ENCODE measurements around the gene SENP3. TPM values are rescaled to one million over a fixed set of nuclear protein-coding genes. Genes with fewer than 3 reads are reported as not detected.

The SENP3 gene
- total RNA-seq, 3 donors from 2014 or later (not counting 1 experiment from before 2014, with no cell fraction given) = 36.9 to 42.3 (median 39.1) TPM

- WGBS (ENCODE audit: insufficient coverage) = 92% methylated on average over 17 of the region's 17 CpGs
- Histone ChIP-seq H3K27me3 (ENCODE audit: control insufficient read depth, insufficient read depth, low read length) (no peaks in the 10 kb centered on the region), H3K36me3 (ENCODE audit: control insufficient read depth, insufficient read depth, low read length) (peaks cover 49% of the 10 kb centered on the region), H3K9me3 (ENCODE audit: control insufficient read depth, insufficient read depth, low read length) (no peaks in the 10 kb centered on the region), H3K27ac (ENCODE audit: low read length) (no peak overlapping the region), H3K4me1 (ENCODE audit: control insufficient read depth, insufficient read depth, low read length) (peaks cover 68% of the 10 kb centered on the region), H3K4me3 (ENCODE audit: low read length) (no peak overlapping the region)
- Mint-ChIP-seq H3K27me3 (ENCODE audit: low read depth in 2 of 2) (no peaks in the 10 kb centered on the region), H3K27ac (peak overlapping the region; percentile 93 to 98), H3K9me3 (no peaks in the 10 kb centered on the region), H3K4me1 (peaks cover 55 to 66% of the 10 kb centered on the region in 2 donors), H3K36me3 (peaks cover 15% of the 10 kb centered on the region), H3K4me3 (no peak overlapping the region)
- no peak for TF ChIP-seq CTCF (IDR thresholded peaks at IDR 0.05)
- ATAC-seq (no peak), DNase-seq (no peak)
- intact Hi-C loops (cut with micrococcal nuclease) = no loop called here
Measured at GRCh38 chr17:7577327-7578199, 15.8 kb downstream of the SENP3 start.

- H3K27ac ChIP-seq (ENCODE audit: low read length) = peak within 1 kb of the TSS; percentile 71
- no peaks in the 10 kb centered on the region for H3K9me3 Mint-ChIP-seq
- TF ChIP-seq CTCF (IDR thresholded peaks at IDR 0.05) = no peak
- no peaks in the 10 kb centered on the region for H3K27me3 ChIP-seq (ENCODE audit: control insufficient read depth, insufficient read depth, low read length)
- ATAC-seq = peak; percentile 11 to 46 (median 38)
- WGBS (ENCODE audit: insufficient coverage) = 33% methylated on average over 7 of the region's 7 CpGs
- intact Hi-C loops (cut with micrococcal nuclease) = no loop called here
- peaks cover 58 to 65% of the 10 kb centered on the region in 2 donors for H3K4me1 Mint-ChIP-seq
- peak within 1 kb of the TSS; percentile 93 to 98 for H3K27ac Mint-ChIP-seq
- peaks cover 15% of the 10 kb centered on the region for H3K36me3 Mint-ChIP-seq
- peaks cover 47% of the 10 kb centered on the region for H3K36me3 ChIP-seq (ENCODE audit: control insufficient read depth, insufficient read depth, low read length)
- peak in 1 of 2 donors; percentile 66 for DNase-seq
- peaks cover 75% of the 10 kb centered on the region for H3K4me1 ChIP-seq (ENCODE audit: control insufficient read depth, insufficient read depth, low read length)
- H3K4me3 Mint-ChIP-seq = peak within 1 kb of the TSS; percentile 69
- H3K9me3 ChIP-seq (ENCODE audit: control insufficient read depth, insufficient read depth, low read length) = no peaks in the 10 kb centered on the region
- peak within 1 kb of the TSS; percentile 0 for H3K4me3 ChIP-seq (ENCODE audit: low read length)
- H3K27me3 Mint-ChIP-seq (ENCODE audit: low read depth in 2 of 2) = no peaks in the 10 kb centered on the region
Measured at GRCh38 chr17:7579001-7579833, 17.5 kb downstream of the SENP3 start, which contains the start of gene CD68. Gene CD68 (plus strand): TSS chr17:7579638. CDS start chr17:7579678, 40 bp downstream.

- Histone ChIP-seq H3K27me3 (ENCODE audit: control insufficient read depth, insufficient read depth, low read length) (no peaks in the 10 kb centered on the region), H3K4me3 (ENCODE audit: low read length) (peak overlapping the region; percentile 0), H3K27ac (ENCODE audit: low read length) (peak overlapping the region; percentile 71), H3K4me1 (ENCODE audit: control insufficient read depth, insufficient read depth, low read length) (peaks cover 75% of the 10 kb centered on the region), H3K36me3 (ENCODE audit: control insufficient read depth, insufficient read depth, low read length) (peaks cover 39% of the 10 kb centered on the region), H3K9me3 (ENCODE audit: control insufficient read depth, insufficient read depth, low read length) (no peaks in the 10 kb centered on the region)
- peak overlapping the region; percentile 93 to 98 for H3K27ac Mint-ChIP-seq
- DNase-seq (peak in 1 of 2 donors; percentile 36), ATAC-seq (peak in 1 of 3 donors; percentile 4)
- H3K4me3 Mint-ChIP-seq = peak overlapping the region; percentile 69
- H3K27me3 Mint-ChIP-seq (ENCODE audit: low read depth in 2 of 2) = no peaks in the 10 kb centered on the region
- intact Hi-C loops (cut with micrococcal nuclease) = no loop called here
- peaks cover 52 to 65% of the 10 kb centered on the region in 2 donors for H3K4me1 Mint-ChIP-seq
- no peak for TF ChIP-seq CTCF (IDR thresholded peaks at IDR 0.05)
- WGBS (ENCODE audit: insufficient coverage) = 53% methylated on average over 12 of the region's 12 CpGs
- H3K9me3 Mint-ChIP-seq = no peaks in the 10 kb centered on the region
- peaks cover 15% of the 10 kb centered on the region for H3K36me3 Mint-ChIP-seq
Measured at GRCh38 chr17:7579834-7580603, 18.3 kb downstream of the SENP3 start.
